ENCODE data around the gene MED27.
A peak's percentile ranks its signal among the peaks of the same experiment; 100 is the strongest.
"Not testable (repeated sequence)": the region's sequence is repeated elsewhere in the genome, so short reads cannot be mapped to it uniquely, and the experiment has no call there.

The MED27 gene

DNA sequence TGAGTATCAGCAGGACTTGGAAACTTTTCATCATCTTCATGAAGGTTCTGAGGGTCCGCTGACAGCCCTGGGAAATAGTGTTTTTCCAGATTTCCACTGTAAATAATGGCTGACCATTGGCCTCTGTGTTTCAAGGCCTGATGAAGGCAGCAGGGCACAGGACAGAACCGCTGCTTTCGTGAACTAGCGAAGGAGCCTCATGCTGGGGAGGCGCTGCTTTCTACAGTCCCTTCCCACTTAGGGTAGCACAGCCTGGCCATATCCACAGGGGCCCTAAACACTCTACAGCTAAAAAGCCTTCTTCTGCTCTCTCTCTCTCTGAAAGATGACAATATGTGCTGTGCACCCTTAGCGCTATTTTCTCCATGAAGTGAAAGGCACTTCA, 118.2 kb downstream of the MED27 start:
- no peak for FAIRE-seq

DNA sequence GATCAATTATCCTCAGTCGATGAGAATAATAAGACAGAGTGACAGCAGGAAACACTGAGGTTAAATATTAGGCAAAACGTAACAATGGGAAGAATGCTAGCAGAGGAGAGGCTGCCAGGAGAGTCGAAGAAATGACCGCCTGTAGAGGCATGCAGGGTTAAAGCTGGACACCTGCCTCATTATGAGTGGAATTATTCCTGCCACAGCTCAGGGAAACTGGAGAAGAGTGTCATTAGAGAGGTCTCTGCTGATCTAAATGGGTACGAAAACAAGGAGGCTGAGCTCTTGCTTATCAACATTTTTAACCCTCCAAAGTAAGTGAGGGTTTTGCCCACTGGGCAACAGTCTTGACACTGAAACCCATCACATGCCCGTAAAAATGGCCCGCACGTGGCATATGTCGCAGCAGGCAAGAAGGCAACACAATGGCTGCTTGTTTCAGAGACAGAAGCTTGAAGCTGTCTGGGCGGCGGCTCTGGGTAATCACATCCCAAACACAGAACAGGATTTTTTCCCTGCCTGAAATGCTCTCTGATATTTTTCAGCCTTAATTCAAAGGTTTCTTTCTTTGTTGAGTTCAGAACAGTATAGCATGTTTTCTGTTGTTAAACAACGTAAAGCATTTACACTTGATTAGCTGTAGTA, 118.7 kb downstream of the MED27 start:
- FAIRE-seq, result no peak

GRCh38 chr9:131960311-131960710, 119.4 kb downstream of the MED27 start:
- FAIRE-seq, result no peak

GRCh38 chr9:131959887-131960286, 119.8 kb downstream of the MED27 start:
- no peak for FAIRE-seq

GRCh38 chr9:131959056-131959455, 120.6 kb downstream of the MED27 start:
- FAIRE-seq, result no peak

DNA sequence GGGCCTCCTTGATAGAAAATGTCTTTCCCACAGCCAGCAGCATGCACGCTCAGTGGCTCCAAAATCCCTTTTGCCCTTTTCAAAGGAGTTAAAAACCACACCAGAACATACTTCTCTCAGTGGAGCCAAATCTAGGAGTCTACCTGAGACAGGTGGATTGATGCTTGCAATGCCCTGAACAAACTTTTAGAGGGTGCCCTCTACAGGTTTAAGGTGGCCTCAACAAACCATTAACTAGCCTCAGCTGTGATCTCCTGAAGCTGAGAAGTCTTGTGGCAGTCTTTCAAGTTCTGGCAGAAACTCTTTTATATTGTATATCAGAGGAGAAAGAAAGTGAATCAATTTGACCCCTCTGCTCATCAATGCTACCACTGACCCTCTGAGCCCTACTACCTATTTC, 125.4 kb downstream of the MED27 start:
- no peak for FAIRE-seq

GRCh38 chr9:131951905-131952304, 127.8 kb downstream of the MED27 start:
- no peak for FAIRE-seq

- FAIRE-seq, result no peak
Observed at GRCh38 chr9:131951155-131951554, 128.5 kb downstream of the MED27 start.

DNA sequence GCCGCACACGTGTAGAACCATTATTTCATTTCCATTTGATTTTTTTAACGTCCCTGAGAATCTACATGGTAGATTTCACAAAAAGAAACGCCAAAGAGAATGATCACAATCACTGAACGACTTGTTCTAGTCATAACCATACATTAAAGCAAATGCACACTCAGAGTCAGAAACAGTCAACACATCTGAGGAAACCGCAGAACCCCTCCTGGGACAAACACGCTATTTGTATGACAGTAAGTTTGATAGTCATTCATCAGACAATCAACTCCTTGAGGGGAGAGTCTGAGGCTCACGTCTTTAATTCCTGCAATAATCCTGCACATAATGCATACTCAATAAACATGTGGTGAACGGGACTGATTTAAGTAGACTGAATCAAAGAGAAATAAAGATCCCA, 129.2 kb downstream of the MED27 start:
- FAIRE-seq, result no peak

DNA sequence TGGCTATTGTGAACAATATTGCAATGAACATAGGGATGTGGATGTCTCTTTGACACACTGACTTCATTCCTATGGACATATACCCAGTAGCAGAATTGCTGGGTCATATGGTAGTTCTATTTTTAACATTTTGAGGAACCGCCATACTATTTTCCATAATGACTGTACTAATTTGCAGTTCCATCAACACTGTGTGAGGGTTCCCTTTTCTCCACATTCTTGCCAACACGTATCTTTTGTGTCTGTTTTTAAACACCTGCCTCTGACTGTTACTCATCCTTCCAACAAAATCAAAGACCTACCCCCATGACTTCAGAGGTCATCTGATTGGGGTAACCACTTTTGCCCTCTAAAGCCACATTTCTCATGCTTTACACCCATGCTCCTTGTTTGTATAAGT, 133.5 kb downstream of the MED27 start:
- no peak for FAIRE-seq

- FAIRE-seq, result peak; percentile 96
Observed at GRCh38 chr9:131943351-131943841, 136.3 kb downstream of the MED27 start.

- no peak for FAIRE-seq
Observed at GRCh38 chr9:131942146-131942720, 137.4 kb downstream of the MED27 start.

DNA sequence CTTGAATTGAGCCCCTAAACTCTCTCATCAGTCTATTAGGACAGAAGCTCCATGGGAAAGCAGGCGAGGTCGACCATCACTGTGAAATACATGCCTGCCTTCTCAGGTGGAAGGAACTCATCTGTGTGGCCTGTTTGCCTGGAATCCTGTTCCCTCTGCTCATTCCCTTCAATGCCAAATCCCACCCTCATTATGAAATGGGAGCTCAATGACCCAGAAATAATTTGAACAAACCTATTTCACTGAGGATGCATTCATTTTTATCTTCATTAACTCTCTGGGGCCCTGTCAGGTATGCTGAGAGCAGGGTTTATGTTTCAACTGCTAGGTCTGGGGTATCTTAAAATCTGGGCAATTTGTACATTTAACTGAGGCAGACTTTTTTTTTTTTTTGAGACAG, 142.2 kb downstream of the MED27 start:
- FAIRE-seq, result no peak

DNA sequence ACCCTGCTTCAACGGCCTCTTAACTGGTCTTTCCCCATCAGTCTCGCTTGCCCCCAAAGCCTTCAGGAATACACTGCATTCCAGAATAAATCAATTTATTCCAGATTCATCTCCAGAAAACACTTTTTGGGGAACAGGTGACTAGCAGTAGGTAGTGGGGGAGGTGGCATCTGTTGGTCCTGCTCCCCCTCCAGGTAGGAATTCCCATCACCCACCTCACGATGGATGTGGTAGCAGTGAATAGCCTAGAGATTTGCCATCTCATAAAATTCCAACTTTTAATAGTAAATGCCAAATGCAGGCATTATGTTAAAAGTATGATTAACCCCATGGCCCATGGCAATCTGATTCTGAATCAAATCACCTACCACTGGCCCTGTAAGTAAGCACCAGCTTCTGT, 142.7 kb downstream of the MED27 start:
- no peak for FAIRE-seq

GRCh38 chr9:131934673-131935072, 145.0 kb downstream of the MED27 start:
- no peak for FAIRE-seq

- no peak for FAIRE-seq
Observed at GRCh38 chr9:131927091-131927490, 152.6 kb downstream of the MED27 start.

GRCh38 chr9:131926360-131926922, 153.2 kb downstream of the MED27 start:
- no peak for FAIRE-seq

DNA sequence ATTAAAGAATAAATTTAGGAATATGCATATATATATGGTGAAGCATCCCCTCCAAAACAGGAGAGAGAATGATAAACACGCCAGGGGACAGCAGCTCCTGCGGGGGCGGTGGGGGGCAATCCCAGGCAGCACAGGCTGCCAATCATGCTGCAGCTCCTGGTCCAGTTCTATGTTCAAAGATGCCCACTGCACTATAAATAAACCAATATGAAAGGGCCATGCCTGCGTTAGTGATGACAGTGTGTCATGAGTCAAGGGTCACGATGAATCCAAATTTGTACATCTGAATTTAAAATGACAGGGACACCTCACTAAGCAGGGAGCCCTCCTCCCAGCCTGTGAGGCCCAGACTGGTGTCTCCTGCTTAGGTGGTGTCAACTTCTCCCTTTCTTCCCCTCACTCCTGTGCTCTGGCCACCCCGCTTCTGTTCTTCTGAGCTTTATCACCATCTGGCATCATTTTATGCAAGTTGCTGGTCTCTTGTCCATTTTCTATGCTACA, 153.9 kb downstream of the MED27 start:
- FAIRE-seq, result no peak

- FAIRE-seq, result no peak
Observed at GRCh38 chr9:131923766-131924165, 155.9 kb downstream of the MED27 start.

DNA sequence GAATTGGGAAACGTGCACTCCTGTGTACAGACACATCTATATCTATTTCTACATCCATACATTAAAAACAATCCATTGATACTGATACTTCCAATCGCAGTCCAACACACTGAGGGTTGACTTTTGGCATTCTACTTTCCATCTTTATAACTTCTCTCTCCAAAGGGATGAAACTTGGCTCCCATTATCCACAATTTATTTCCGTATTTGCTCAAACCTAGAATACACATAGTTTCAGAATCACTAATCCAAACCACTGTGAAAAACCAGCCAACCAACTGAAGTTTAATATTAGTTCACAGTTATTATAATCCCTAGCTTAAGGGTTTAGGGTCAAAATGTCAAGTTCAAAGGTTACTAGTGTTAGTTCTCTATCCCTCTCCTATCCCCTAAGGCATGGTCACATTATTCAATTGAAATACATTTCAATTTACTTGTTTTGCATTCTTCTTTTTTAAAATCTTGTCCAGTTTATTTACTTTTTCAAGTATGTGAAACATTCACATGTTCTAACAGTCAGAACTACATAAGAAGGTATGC, 156.5 kb downstream of the MED27 start:
- no peak for FAIRE-seq

- not testable (repeated sequence) for FAIRE-seq
Observed at GRCh38 chr9:131921635-131922034, 158.0 kb downstream of the MED27 start.

GRCh38 chr9:131919216-131919615, 160.5 kb downstream of the MED27 start:
- FAIRE-seq, result no peak

DNA sequence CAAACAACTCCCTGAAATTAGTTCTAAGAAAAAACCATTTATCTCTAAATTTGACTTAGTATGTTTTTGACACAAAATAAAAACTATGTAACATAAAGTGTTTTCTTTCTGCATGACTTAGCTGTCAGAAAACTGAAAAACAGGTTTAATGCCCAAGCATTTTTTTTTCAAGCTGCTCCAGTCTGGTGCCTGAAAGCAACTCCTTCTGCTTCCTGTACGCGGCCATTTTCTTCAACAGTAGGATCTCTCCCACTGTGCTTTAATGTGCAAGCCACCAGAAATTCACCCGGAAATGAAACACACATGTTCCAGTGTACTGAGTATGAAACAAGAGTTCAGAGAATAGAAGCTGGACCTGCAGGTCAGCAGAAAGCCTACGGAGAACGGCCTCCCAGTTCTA, 161.2 kb downstream of the MED27 start:
- no peak for FAIRE-seq

- FAIRE-seq, result no peak
Observed at GRCh38 chr9:131917009-131917408, 162.7 kb downstream of the MED27 start.

Data from islet of Langerhans (tissue), 1 donor.